Mesendoderm (in vitro differentiated cells): Measurements from ENCODE around the gene ARHGEF4.

Source experiments
- DNase-seq: peaks from one replicate; pipeline ENCODE4 v3.0.0; 2013
- H2AK5ac ChIP-seq: 2 replicates; pipeline ENCODE4 v1.6.1; 2013; ENCODE audit warnings: low read length, inconsistent platforms
- H2BK120ac ChIP-seq: 2 replicates; pipeline ENCODE4 v1.6.1; 2013; ENCODE audit warnings: low read depth, mild to moderate bottlenecking, low read length, moderate library complexity, mixed read lengths
- H2BK15ac ChIP-seq: replicated peaks from 2 replicates; pipeline ENCODE4 v1.6.1; 2013; ENCODE audit warnings: low read depth, mild to moderate bottlenecking, moderate library complexity
- H2BK5ac ChIP-seq: 2 replicates; pipeline ENCODE4 v1.6.1; 2013; ENCODE audit warnings: low read length, inconsistent platforms
- H3K18ac ChIP-seq: 2 replicates; pipeline ENCODE4 v1.6.1; 2013; ENCODE audit warnings: mild to moderate bottlenecking, low read length, mixed read lengths
- H3K23ac ChIP-seq: one replicate; pipeline ENCODE4 v1.6.1; 2013; ENCODE audit warnings: low read length
- H3K27ac ChIP-seq: 2 replicates; pipeline ENCODE4 v1.5.1; 2013; ENCODE audit warnings: low read depth, mild to moderate bottlenecking, inconsistent platforms, low read length, moderate library complexity
- H3K27me3 ChIP-seq: 2 replicates; pipeline ENCODE4 v1.6.1; 2013; ENCODE audit warnings: low read length, control low read depth, mild to moderate bottlenecking, inconsistent platforms; ENCODE audit not compliant: insufficient read depth, poor library complexity
- H3K36me3 ChIP-seq: 2 replicates; pipeline ENCODE4 v1.6.1; 2013; ENCODE audit warnings: low read length, inconsistent platforms; ENCODE audit not compliant: control insufficient read depth, insufficient read depth
- H3K4ac ChIP-seq: one replicate; pipeline ENCODE4 v1.6.1; 2013; ENCODE audit warnings: low read depth, mild to moderate bottlenecking, low read length, moderate library complexity
- H3K4me1 ChIP-seq: 2 replicates; pipeline ENCODE4 v1.6.1; 2013; ENCODE audit warnings: low read depth, low read length, inconsistent platforms; ENCODE audit not compliant: control insufficient read depth
- H3K4me2 ChIP-seq: 2 replicates; pipeline ENCODE4 v1.6.1; 2013; ENCODE audit warnings: low read length
- H3K4me3 ChIP-seq: 2 replicates; pipeline ENCODE4 v1.5.1; 2013; ENCODE audit warnings: mild to moderate bottlenecking, low read length
- H3K56ac ChIP-seq: one replicate; pipeline ENCODE4 v1.6.1; 2013; ENCODE audit warnings: low read length
- H3K79me1 ChIP-seq: 2 replicates; pipeline ENCODE4 v1.6.1; 2013; ENCODE audit warnings: low read length, inconsistent platforms
- H3K79me2 ChIP-seq: 2 replicates; pipeline ENCODE4 v1.6.1; 2013; ENCODE audit warnings: mild to moderate bottlenecking, low read length; ENCODE audit not compliant: control insufficient read depth, insufficient read depth
- H3K9ac ChIP-seq: 2 replicates; pipeline ENCODE4 v1.6.1; 2013; ENCODE audit warnings: low read length, inconsistent platforms
- H4K5ac ChIP-seq: one replicate; pipeline ENCODE4 v1.6.1; 2013; ENCODE audit warnings: low read length
- H4K8ac ChIP-seq: one replicate; pipeline ENCODE4 v1.6.1; 2013; ENCODE audit warnings: low read depth, mild to moderate bottlenecking, control low read depth, low read length, moderate library complexity
- WGBS: extraction: QIAGEN DNeasy Blood & Tissue Kit; methylation state at CpG from one replicate; pipeline ENCODE4 v1.1.7; 2013; ENCODE audit warnings: low lambda C conversion rate, missing lambda C conversion rate; ENCODE audit not compliant: insufficient coverage; ENCODE audit errors: extremely low coverage; 5-methylcytosine and 5-hydroxymethylcytosine counted together

The ARHGEF4 gene

DNA sequence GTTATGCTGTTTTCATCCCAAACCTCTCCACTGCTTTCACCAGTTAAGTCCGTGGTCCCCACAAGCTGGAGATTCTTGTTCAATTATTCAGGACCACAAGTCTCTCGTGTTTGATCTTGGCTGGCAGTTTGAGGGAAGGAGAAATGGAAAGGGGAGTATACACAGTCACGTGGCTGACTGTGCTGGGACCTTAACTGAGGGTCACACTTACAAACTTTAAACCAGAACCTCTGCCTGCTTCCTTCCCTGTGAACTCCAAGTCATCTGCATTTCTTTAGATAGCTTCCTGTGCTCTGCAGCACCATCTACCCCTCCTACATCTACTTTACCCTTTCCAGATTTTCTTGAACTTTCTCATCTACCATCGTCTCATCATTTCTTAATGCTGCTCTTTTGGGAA, 91.7 kb downstream of the ARHGEF4 start:
- Histone ChIP-seq H3K79me1 (no peaks in the 10 kb centered on the region), H3K23ac (no peak overlapping the region), H2BK5ac (no peak overlapping the region), H3K56ac (no peak overlapping the region), H3K4me1 (no peaks in the 10 kb centered on the region), H3K18ac (no peak overlapping the region), H3K36me3 (no peaks in the 10 kb centered on the region), H3K4ac (no peak overlapping the region), H4K5ac (no peak overlapping the region), H3K79me2 (no peaks in the 10 kb centered on the region), H3K27ac (no peak overlapping the region), H2BK15ac (no peak overlapping the region), H2AK5ac (no peak overlapping the region), H3K9ac (no peak overlapping the region), H2BK120ac (no peak overlapping the region), H4K8ac (no peak overlapping the region), H3K4me2 (no peak overlapping the region), H3K27me3 (no peaks in the 10 kb centered on the region), H3K4me3 (no peak overlapping the region)
- no peak for DNase-seq
- WGBS = no CpG with 5 or more reads among the region's 4 CpGs

DNA sequence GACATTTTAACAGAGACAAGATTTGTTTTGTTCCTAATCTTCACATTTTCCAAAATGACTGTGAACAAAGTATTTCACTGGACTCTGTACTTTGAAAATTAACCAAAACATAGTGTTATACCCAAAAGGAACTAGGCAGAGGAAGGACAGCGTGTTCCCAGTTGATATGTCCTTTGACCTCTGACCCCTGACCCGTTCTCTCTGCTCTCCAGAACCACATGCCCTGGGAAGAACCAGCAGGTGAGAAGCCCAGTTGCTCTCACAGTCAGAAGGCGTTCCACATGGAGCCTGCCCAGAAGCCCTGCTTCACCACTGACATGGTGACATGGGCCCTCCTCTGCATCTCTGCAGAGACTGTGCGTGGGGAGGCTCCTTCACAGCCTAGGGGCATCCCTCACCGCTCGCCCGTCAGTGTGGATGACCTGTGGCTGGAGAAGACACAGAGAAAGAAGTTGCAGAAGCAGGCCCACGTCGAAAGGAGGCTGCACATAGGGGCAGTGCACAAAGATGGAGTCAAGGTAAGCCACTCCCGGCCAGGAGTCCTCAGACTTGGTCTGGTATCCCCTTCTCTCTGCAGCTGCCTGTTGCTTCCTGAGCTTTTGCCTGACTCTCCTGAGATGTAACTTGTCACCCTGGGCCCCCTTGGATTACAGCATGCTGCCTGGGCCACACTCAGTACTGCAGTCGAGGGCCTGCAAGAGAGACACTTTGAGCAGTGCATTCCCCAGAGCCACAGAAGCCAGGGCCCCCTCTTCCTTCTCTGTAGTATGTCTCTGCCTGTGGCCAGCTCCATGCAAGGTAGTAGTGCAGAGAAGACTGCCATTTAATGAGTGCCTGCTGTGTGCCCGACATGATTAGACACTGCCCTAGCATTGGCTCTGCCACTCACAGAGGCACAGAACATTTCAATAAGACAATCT, 94.3 kb downstream of the ARHGEF4 start:
- no peak overlapping the region for H3K4ac ChIP-seq
- no peak overlapping the region for H3K4me2 ChIP-seq
- H2BK5ac ChIP-seq = no peak overlapping the region
- H4K8ac ChIP-seq = no peak overlapping the region
- H3K27ac ChIP-seq = no peak overlapping the region
- H3K27me3 ChIP-seq = no peaks in the 10 kb centered on the region
- no peak overlapping the region for H3K9ac ChIP-seq
- WGBS = no CpG with 5 or more reads among the region's 12 CpGs
- H3K18ac ChIP-seq = no peak overlapping the region
- no peak overlapping the region for H4K5ac ChIP-seq
- DNase-seq = no peak
- no peaks in the 10 kb centered on the region for H3K79me1 ChIP-seq
- no peak overlapping the region for H2BK15ac ChIP-seq
- H3K4me3 ChIP-seq = no peak overlapping the region
- H3K4me1 ChIP-seq = no peaks in the 10 kb centered on the region
- H3K56ac ChIP-seq = no peak overlapping the region
- H3K79me2 ChIP-seq = no peaks in the 10 kb centered on the region
- H2AK5ac ChIP-seq = no peak overlapping the region
- H3K36me3 ChIP-seq = no peaks in the 10 kb centered on the region
- H2BK120ac ChIP-seq = no peak overlapping the region
- no peak overlapping the region for H3K23ac ChIP-seq

DNA sequence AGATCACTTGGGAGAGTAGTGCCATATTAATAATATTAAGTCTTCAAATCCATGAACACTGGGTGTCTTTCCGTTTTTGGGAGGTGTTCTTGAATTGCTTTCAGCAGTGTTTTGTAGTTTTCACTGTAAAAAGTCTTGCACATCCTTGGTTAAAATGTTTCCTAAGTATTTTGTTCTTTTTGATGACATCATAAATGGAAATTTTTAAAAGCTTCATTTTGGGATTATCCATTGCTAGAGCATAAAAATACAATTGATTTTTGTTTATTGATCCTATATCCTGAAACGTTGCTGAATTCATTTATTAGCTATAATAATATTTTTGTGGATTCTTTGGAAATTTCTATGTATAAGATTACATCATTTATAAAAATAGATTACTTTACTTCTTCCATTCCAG, 96.8 kb downstream of the ARHGEF4 start:
- WGBS = no CpG with 5 or more reads among the region's 2 CpGs

DNA sequence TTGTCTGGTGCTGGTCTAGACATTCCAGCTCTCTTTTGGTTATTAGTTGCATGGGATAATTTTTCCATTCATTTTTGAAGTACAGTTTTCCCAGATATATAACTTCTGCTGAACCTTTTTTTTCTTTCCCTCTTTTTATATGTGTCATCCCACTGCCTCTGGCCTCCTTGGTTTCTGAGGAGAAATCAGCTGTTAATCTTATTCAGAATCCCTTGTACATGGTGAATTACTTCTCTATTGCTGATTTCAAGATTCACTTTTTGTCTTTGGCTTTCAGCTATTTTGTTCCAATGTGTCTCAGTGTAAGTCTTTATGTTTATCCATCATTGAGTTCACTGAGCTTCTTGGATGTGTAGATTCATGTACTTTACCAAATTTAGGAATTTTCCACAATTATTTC, 99.7 kb downstream of the ARHGEF4 start:
- Histone ChIP-seq H3K56ac (no peak overlapping the region), H3K36me3 (no peaks in the 10 kb centered on the region), H3K79me1 (no peaks in the 10 kb centered on the region), H4K8ac (no peak overlapping the region), H3K27me3 (no peaks in the 10 kb centered on the region), H2BK15ac (no peak overlapping the region), H3K23ac (no peak overlapping the region), H3K4ac (no peak overlapping the region), H2BK5ac (no peak overlapping the region), H3K9ac (no peak overlapping the region), H3K4me3 (no peak overlapping the region), H2AK5ac (no peak overlapping the region), H3K4me2 (no peak overlapping the region), H3K4me1 (no peaks in the 10 kb centered on the region), H3K27ac (no peak overlapping the region), H4K5ac (no peak overlapping the region), H2BK120ac (no peak overlapping the region), H3K18ac (no peak overlapping the region), H3K79me2 (no peaks in the 10 kb centered on the region)
- no peak for DNase-seq

More for the DNA sequence above, 96.8 kb downstream of the ARHGEF4 start:
- H3K23ac ChIP-seq = no peak overlapping the region
- H3K79me2 ChIP-seq = no peaks in the 10 kb centered on the region
- no peak overlapping the region for H2BK5ac ChIP-seq
- no peaks in the 10 kb centered on the region for H3K27me3 ChIP-seq
- H3K79me1 ChIP-seq = no peaks in the 10 kb centered on the region
- H4K5ac ChIP-seq = no peak overlapping the region
- no peak for DNase-seq
- H3K56ac ChIP-seq = no peak overlapping the region
- H2BK120ac ChIP-seq = no peak overlapping the region
- no peaks in the 10 kb centered on the region for H3K4me1 ChIP-seq
- H3K36me3 ChIP-seq = no peaks in the 10 kb centered on the region
- no peak overlapping the region for H3K9ac ChIP-seq
- no peak overlapping the region for H4K8ac ChIP-seq
- no peak overlapping the region for H3K27ac ChIP-seq
- H2BK15ac ChIP-seq = no peak overlapping the region
- no peak overlapping the region for H2AK5ac ChIP-seq
- H3K4ac ChIP-seq = no peak overlapping the region
- H3K4me2 ChIP-seq = no peak overlapping the region
- H3K4me3 ChIP-seq = no peak overlapping the region
- no peak overlapping the region for H3K18ac ChIP-seq

DNA sequence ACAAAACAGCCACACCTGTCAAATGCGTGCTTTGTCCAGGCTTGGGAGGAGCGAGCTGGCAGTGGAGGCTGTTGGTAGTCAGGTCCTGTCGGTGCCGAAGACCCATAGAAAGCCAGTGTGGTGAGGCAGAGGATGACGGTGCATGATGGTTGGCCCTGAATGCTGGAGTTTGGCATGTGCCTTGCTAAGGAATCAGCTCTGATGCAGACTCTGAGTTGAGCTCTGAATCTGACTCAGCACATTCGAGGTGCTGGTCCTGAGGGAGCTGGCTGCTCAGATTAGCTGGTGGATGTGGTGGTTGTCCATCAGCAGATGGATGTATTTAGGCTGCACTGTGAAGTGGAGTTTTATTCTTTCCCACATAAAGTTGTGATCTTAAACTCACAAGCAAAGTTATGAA, 111.3 kb downstream of the ARHGEF4 start:
- H3K36me3 ChIP-seq = no peaks in the 10 kb centered on the region
- no peak overlapping the region for H3K4me3 ChIP-seq
- H4K5ac ChIP-seq = no peak overlapping the region
- no CpG with 5 or more reads among the region's 6 CpGs for WGBS
- H3K9ac ChIP-seq = no peak overlapping the region
- H3K23ac ChIP-seq = no peak overlapping the region
- H3K27me3 ChIP-seq = no peaks in the 10 kb centered on the region
- no peak overlapping the region for H3K4me2 ChIP-seq
- no peak overlapping the region for H3K4ac ChIP-seq
- H4K8ac ChIP-seq = no peak overlapping the region
- no peak for DNase-seq
- H2BK120ac ChIP-seq = no peak overlapping the region
- no peaks in the 10 kb centered on the region for H3K4me1 ChIP-seq
- H3K27ac ChIP-seq = no peak overlapping the region
- H3K18ac ChIP-seq = no peak overlapping the region
- no peaks in the 10 kb centered on the region for H3K79me2 ChIP-seq
- no peaks in the 10 kb centered on the region for H3K79me1 ChIP-seq
- no peak overlapping the region for H2BK15ac ChIP-seq
- H3K56ac ChIP-seq = no peak overlapping the region
- H2BK5ac ChIP-seq = no peak overlapping the region
- no peak overlapping the region for H2AK5ac ChIP-seq

DNA sequence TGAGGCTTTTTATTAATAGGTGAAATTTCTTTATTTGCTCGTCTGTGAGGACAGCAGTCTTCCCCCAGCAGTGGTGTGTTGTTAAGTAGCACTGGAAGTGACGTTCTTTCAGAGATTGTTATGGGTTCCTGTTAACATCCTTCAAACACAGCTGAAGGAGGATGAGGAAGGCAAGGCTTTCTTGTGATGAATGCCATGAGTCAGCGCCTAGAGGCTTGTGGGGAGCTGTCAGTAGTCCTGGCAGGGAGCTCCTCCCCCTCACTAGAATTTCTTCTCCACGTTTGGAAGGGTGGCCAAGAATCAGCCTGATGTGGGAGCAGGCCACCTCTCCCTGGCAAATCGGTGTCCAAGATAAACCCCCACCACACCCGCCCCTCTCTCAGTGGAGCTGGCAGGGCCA, 113.2 kb downstream of the ARHGEF4 start:
- H3K4me1 ChIP-seq = no peaks in the 10 kb centered on the region
- H4K5ac ChIP-seq = no peak overlapping the region
- H2BK5ac ChIP-seq = no peak overlapping the region
- no peaks in the 10 kb centered on the region for H3K36me3 ChIP-seq
- H3K18ac ChIP-seq = no peak overlapping the region
- H3K4me2 ChIP-seq = no peak overlapping the region
- DNase-seq = no peak
- no peaks in the 10 kb centered on the region for H3K79me1 ChIP-seq
- H2AK5ac ChIP-seq = no peak overlapping the region
- no peak overlapping the region for H3K56ac ChIP-seq
- H2BK120ac ChIP-seq = no peak overlapping the region
- no peak overlapping the region for H3K9ac ChIP-seq
- no peak overlapping the region for H2BK15ac ChIP-seq
- no peak overlapping the region for H3K27ac ChIP-seq
- no peak overlapping the region for H4K8ac ChIP-seq
- H3K4ac ChIP-seq = no peak overlapping the region
- no peak overlapping the region for H3K23ac ChIP-seq
- H3K4me3 ChIP-seq = no peak overlapping the region
- no CpG with 5 or more reads among the region's 6 CpGs for WGBS
- no peaks in the 10 kb centered on the region for H3K27me3 ChIP-seq
- H3K79me2 ChIP-seq = no peaks in the 10 kb centered on the region
